Measurements from ENCODE around the gene ZBTB7C. TPM values are rescaled to one million over a fixed set of nuclear protein-coding genes. Genes with fewer than 3 reads are reported as not detected.

The ZBTB7C gene
- total and polyA plus RNA-seq, 2 of the 4 experiments (the other 2 are of a cell fraction), result not detected

DNA sequence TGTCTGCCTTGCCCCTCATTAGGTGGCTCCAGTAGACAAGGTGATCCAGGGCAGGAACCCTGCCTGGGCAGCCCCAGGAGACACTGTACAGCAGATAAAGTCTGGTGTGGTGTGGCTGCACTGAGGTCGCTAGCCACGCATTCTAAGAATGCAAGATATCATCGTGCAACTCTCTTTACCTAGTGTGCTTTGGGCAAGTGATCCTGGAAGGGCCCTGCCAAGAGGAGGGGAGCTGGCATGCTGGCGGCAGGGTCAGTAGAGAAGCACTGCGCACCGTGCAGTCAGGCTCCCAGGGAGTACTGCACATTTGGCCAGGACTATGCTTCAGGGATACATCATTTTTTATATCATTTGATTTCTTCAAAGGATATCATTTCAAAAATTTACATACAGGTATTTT, 283.5 kb downstream of the ZBTB7C start:
- TF ChIP-seq CHD1 (IDR thresholded peaks at IDR 0.05; ENCODE audit: low read depth, low read length) (no peak), POLR2A (IDR thresholded peaks at IDR 0.05; ENCODE audit: low read depth, low read length) (no peak), MAZ (IDR thresholded peaks at IDR 0.05; ENCODE audit: borderline replicate concordance, low read depth, low read length) (no peak), RCOR1 (IDR thresholded peaks at IDR 0.05; ENCODE audit: insufficient replicate concordance, low read length) (no peak), MAFK (IDR thresholded peaks at IDR 0.05; ENCODE audit: low read depth, low read length) (no peak), CTCF (conservative IDR thresholded peaks at IDR 0.05; ENCODE audit: low read depth, low read length) (no peak), ELK1 (IDR thresholded peaks at IDR 0.05; ENCODE audit: borderline replicate concordance, low read depth, low read length) (no peak), RFX5 (IDR thresholded peaks at IDR 0.05; ENCODE audit: low read depth, low read length) (no peak), RAD21 (IDR thresholded peaks at IDR 0.05; ENCODE audit: low read length) (no peak), SMC3 (IDR thresholded peaks at IDR 0.05; ENCODE audit: low read depth, low read length) (no peak), MXI1 (IDR thresholded peaks at IDR 0.05; ENCODE audit: borderline replicate concordance, low read depth, low read length) (no peak), NFE2L2 (IDR thresholded peaks at IDR 0.05; ENCODE audit: low read depth, low read length) (no peak), BHLHE40 (IDR thresholded peaks at IDR 0.05; ENCODE audit: low read depth, low read length) (no peak), FOS (IDR thresholded peaks at IDR 0.05; ENCODE audit: low read depth, low read length) (no peak), CEBPB (IDR thresholded peaks at IDR 0.05; ENCODE audit: low read depth, low read length) (no peak)
- TF ChIP-seq, protein P1, sequence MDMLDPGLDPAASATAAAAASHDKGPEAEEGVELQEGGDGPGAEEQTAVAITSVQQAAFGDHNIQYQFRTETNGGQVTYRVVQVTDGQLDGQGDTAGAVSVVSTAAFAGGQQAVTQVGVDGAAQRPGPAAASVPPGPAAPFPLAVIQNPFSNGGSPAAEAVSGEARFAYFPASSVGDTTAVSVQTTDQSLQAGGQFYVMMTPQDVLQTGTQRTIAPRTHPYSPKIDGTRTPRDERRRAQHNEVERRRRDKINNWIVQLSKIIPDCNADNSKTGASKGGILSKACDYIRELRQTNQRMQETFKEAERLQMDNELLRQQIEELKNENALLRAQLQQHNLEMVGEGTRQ (IDR thresholded peaks at IDR 0.05; ENCODE audit: low read depth, low read length), result no peak
- Histone ChIP-seq H3K79me1 (ENCODE audit: low read depth in 1 of 2, low read length in 2 of 2) (no peaks in the 10 kb centered on the region), H3K18ac (ENCODE audit: low read depth, low read length) (no peak overlapping the region), H3K14ac (replicated peaks; ENCODE audit: low read depth, low read length) (no peak overlapping the region), H3K56ac (ENCODE audit: extremely low read depth, insufficient read depth, low read length) (no peak overlapping the region), H2AK5ac (ENCODE audit: low read depth, low read length) (no peak overlapping the region), H4K8ac (ENCODE audit: low read depth in 2 of 2, low read length in 2 of 2) (no peak overlapping the region), H4K20me1 (ENCODE audit: insufficient read depth, low read length) (no peaks in the 10 kb centered on the region), H2BK15ac (ENCODE audit: low read depth, low read length) (no peak overlapping the region), H3K27ac (ENCODE audit: insufficient read depth, low read length) (no peak overlapping the region), H2BK20ac (ENCODE audit: low read depth, low read length) (no peak overlapping the region), H3K36me3 (ENCODE audit: control insufficient read depth, insufficient read depth, low read length) (no peaks in the 10 kb centered on the region), H3K4me1 (ENCODE audit: control insufficient read depth, insufficient read depth, low read length) (no peaks in the 10 kb centered on the region), H4K5ac (ENCODE audit: low read depth, low read length) (no peak overlapping the region), H2AK9ac (replicated peaks; ENCODE audit: low read depth, low read length, poor library complexity) (no peak overlapping the region), H3K4ac (ENCODE audit: low read depth, low read length) (no peak overlapping the region), H3K9ac (ENCODE audit: low read depth, low read length) (no peak overlapping the region), H3K23ac (ENCODE audit: low read depth, low read length) (no peak overlapping the region), H2BK120ac (ENCODE audit: low read depth, low read length) (no peak overlapping the region), H2BK5ac (ENCODE audit: low read depth, low read length, poor library complexity, severe bottlenecking) (no peak overlapping the region), H4K91ac (ENCODE audit: insufficient read depth, low read depth, low read length) (no peak overlapping the region), H3K9me1 (ENCODE audit: insufficient read depth, low read length) (no peaks in the 10 kb centered on the region), H3K4me3 (ENCODE audit: insufficient read depth, low read depth, low read length) (no peak overlapping the region), H2AFZ (replicated peaks; ENCODE audit: low read length, poor library complexity) (no peak overlapping the region), H3K9me3 (ENCODE audit: control insufficient read depth, insufficient read depth, low read length) (no peaks in the 10 kb centered on the region), H3K27me3 (ENCODE audit: control insufficient read depth, insufficient read depth, low read length) (peaks cover 8% of the 10 kb centered on the region), H3K4me2 (ENCODE audit: low read depth, low read length) (no peak overlapping the region)
- no TSS peak for BruUV-seq (replicated peaks)
- no CpG with 5 or more reads among the region's 6 CpGs for WGBS, 2 experiments (ENCODE audit: extremely low coverage in 2 of 2, insufficient read length in 1 of 2)
- no peak for DNase-seq
- no peak for ATAC-seq (ENCODE audit: low read depth)
- CTCF ChIA-PET, result no interaction called here
- in situ Hi-C loops (cut with MboI; ENCODE audit: low sequenced_read_pairs), result no loop called here
- POLR2A ChIA-PET (ENCODE audit: unreplicated experiment), result no interaction called here
- intact Hi-C loops (cut with micrococcal nuclease), result no loop called here
- dilution Hi-C loops (cut with HindIII; ENCODE audit: low sequenced_read_pairs, unreplicated experiment), result no loop called here
